GM12873 (cell line): Measurements from ENCODE around the gene GUCY1A2.

Experiments used
- CTCF ChIP-seq: IDR thresholded peaks from 2 replicates; pipeline ENCODE4 v1.5.1; 2012; ENCODE audit warnings: low read depth, mild to moderate bottlenecking, moderate library complexity, low read length, control low read depth; ENCODE audit not compliant: insufficient read depth; ENCODE audit errors: missing control alignments

Gene GUCY1A2

GRCh38 chr11:106821291-106821690 is 197.0 kb downstream of the GUCY1A2 start:
- TF ChIP-seq CTCF: no peak

GRCh38 chr11:106818443-106818842 is 199.8 kb downstream of the GUCY1A2 start:
- TF ChIP-seq CTCF: no peak

GRCh38 chr11:106815209-106815608 is 203.1 kb downstream of the GUCY1A2 start:
- no peak for TF ChIP-seq CTCF

- no peak for TF ChIP-seq CTCF
These were observed 204.5 kb downstream of the GUCY1A2 start for GRCh38 chr11:106813806-106814205.

- TF ChIP-seq CTCF: no peak
These were observed 224.2 kb downstream of the GUCY1A2 start for GRCh38 chr11:106794058-106794457.

- no peak for TF ChIP-seq CTCF
These were observed 228.9 kb downstream of the GUCY1A2 start for GRCh38 chr11:106789406-106789805.

GRCh38 chr11:106787454-106787853 is 230.8 kb downstream of the GUCY1A2 start:
- no peak for TF ChIP-seq CTCF
